B cell (primary cell): ENCODE measurements around the gene PIN1. TPM values are rescaled to one million over a fixed set of nuclear protein-coding genes. Genes with fewer than 3 reads are reported as not detected.

Experiments
- ATAC-seq: fragments of 200-7000 bp; cut with Tn5 transposase; one replicate; pipeline ENCODE4 v1.10.0; 2021; ENCODE audit warnings: low read depth, mild to moderate bottlenecking, moderate number of reproducible peaks, moderate library complexity
- CTCF ChIA-PET: fragments of 350-600 bp; sonication (Branson Sonifier 250); formaldehyde crosslinking; loops from one replicate; lab custom pipeline; 2021; ENCODE audit warnings: antibody characterized with exemption, inconsistent platforms; lab: Charles Lee
- POLR2A ChIA-PET: fragments of 350-600 bp; sonication (Branson Sonifier 250); formaldehyde crosslinking; loops from one replicate; lab custom pipeline; 2021; ENCODE audit warnings: antibody characterized with exemption; lab: Charles Lee
- DNase-seq: peaks from one replicate; pipeline ENCODE4 v3.0.0; 2013
- H2AFZ ChIP-seq: 2 replicates; pipeline ENCODE4 v1.6.1; 2012; ENCODE audit warnings: mild to moderate bottlenecking, low read depth, low read length; ENCODE audit not compliant: insufficient read depth, poor library complexity, severe bottlenecking
- H3K27ac ChIP-seq, 2 donors: 1 replicate in 1 of 2; 2 replicates in 1 of 2; pipeline ENCODE4 v1.5.1; 2012 to 2013; ENCODE audit warnings: low read length in 2 of 2, mild to moderate bottlenecking in 2 of 2, moderate library complexity in 1 of 2
- H3K27me3 ChIP-seq, 4 experiments: fragments of 200-600 bp in 1 of 4; sonication (generic) in 1 of 4; replicated peaks in 1 of 4; 1 replicate in 2 of 4; 2 replicates in 2 of 4; pipeline versions ENCODE4 v1.6.1 to v1.7.0; 2013 to 2016; ENCODE audit warnings: low read length in 3 of 4, mild to moderate bottlenecking in 2 of 4, mixed read lengths in 1 of 4, moderate library complexity in 1 of 4; ENCODE audit not compliant: insufficient read depth in 4 of 4, control insufficient read depth in 3 of 4; ENCODE audit errors: control extremely low read depth in 1 of 4
- H3K36me3 ChIP-seq, 2 experiments: replicated peaks in 1 of 2; 1 replicate in 1 of 2; 2 replicates in 1 of 2; pipeline versions ENCODE4 v1.6.1 to v1.7.1; 2013; ENCODE audit warnings: low read length in 1 of 2; ENCODE audit not compliant: insufficient read depth in 2 of 2, control insufficient read depth in 1 of 2; ENCODE audit errors: control extremely low read depth in 1 of 2, extremely low read depth in 1 of 2
- H3K4me1 ChIP-seq, 2 donors: fragments of 200-600 bp in 1 of 2; sonication (generic) in 1 of 2; 1 replicate in 1 of 2; 2 replicates in 1 of 2; pipeline versions ENCODE4 v1.5.1 to v1.6.1; 2013 to 2017; ENCODE audit warnings: low read length in 2 of 2; ENCODE audit not compliant: control insufficient read depth in 2 of 2, insufficient read depth in 2 of 2
- H3K4me2 ChIP-seq: replicated peaks from 2 replicates; pipeline ENCODE3; 2012; ENCODE audit warnings: mild to moderate bottlenecking, low read depth, low read length; ENCODE audit not compliant: poor library complexity, severe bottlenecking
- H3K4me3 ChIP-seq, 5 experiments: fragments of 200-600 bp in 1 of 5; sonication (generic) in 1 of 5; 1 replicate in 3 of 5; 2 replicates in 2 of 5; pipeline versions ENCODE4 v1.5.1 to v1.7.0; 2011 to 2016; ENCODE audit warnings: low read length in 4 of 5, mild to moderate bottlenecking in 4 of 5, low read depth in 2 of 5, control low read depth in 1 of 5, moderate library complexity in 1 of 5; ENCODE audit not compliant: insufficient read depth in 1 of 5; ENCODE audit errors: control extremely low read depth in 1 of 5, extremely low read depth in 1 of 5
- H3K79me2 ChIP-seq: fragments of 200-600 bp; sonication (generic); one replicate; pipeline ENCODE4 v1.6.0; 2016; ENCODE audit warnings: low read length; ENCODE audit not compliant: control insufficient read depth, insufficient read depth
- H3K9ac ChIP-seq: fragments of 200-600 bp; sonication (generic); 2 replicates; pipeline ENCODE4 v1.6.1; 2017; ENCODE audit warnings: mild to moderate bottlenecking, low read length, moderate library complexity
- H3K9me3 ChIP-seq, 3 donors: one replicate each; pipeline versions ENCODE4 v1.6.1 to v1.7.1; 2013; ENCODE audit warnings: low read length in 2 of 3; ENCODE audit not compliant: control insufficient read depth in 2 of 3, insufficient read depth in 1 of 3; ENCODE audit errors: control extremely low read depth in 1 of 3
- H4K20me1 ChIP-seq: 2 replicates; pipeline ENCODE4 v1.6.0; 2012; ENCODE audit warnings: mild to moderate bottlenecking, low read length; ENCODE audit not compliant: insufficient read depth, control insufficient read depth, poor library complexity, severe bottlenecking
- H3K27ac Mint-ChIP-seq: one replicate; pipeline ENCODE4 v1.8.0; 2021; ENCODE audit warnings: mixed read lengths
- H3K27me3 Mint-ChIP-seq: one replicate; pipeline ENCODE4 v1.8.0; 2021; ENCODE audit warnings: mixed read lengths
- H3K4me1 Mint-ChIP-seq: one replicate; pipeline ENCODE4 v1.8.0; 2021; ENCODE audit warnings: mixed read lengths
- H3K4me3 Mint-ChIP-seq: one replicate; pipeline ENCODE4 v1.8.0; 2021; ENCODE audit warnings: mixed read lengths
- H3K9me3 Mint-ChIP-seq: one replicate; pipeline ENCODE4 v1.8.0; 2022; ENCODE audit warnings: mixed read lengths; ENCODE audit not compliant: insufficient read depth
- CTCF ChIP-seq: fragments of 200-600 bp; IDR thresholded peaks from one replicate; pipeline ENCODE4 v1.8.0; 2022; ENCODE audit warnings: antibody characterized with exemption, mild to moderate bottlenecking
- EZH2 ChIP-seq: IDR thresholded peaks from 2 replicates; pipeline ENCODE4 v1.6.1; 2012; ENCODE audit warnings: borderline replicate concordance, low read depth, mild to moderate bottlenecking, moderate library complexity, low read length; ENCODE audit not compliant: insufficient read depth, poor library complexity, severe bottlenecking
- WGBS: methylation state at CpG from one replicate; pipeline ENCODE4 v1.1.5; 2013; ENCODE audit warnings: missing lambda C conversion rate; ENCODE audit not compliant: insufficient coverage; 5-methylcytosine and 5-hydroxymethylcytosine counted together
- intact Hi-C: fragments of 100-400 bp; cut with micrococcal nuclease; formaldehyde crosslinking; loops from one replicate; pipeline ENCODE4 v1.10.0; 2022
- polyA plus RNA-seq: library from polyadenylated mRNA; depleted of rRNA; stranded (reverse); fragments of >200 nt; gene quantifications from 2 replicates; pipeline ENCODE4 v1.2.3, GENCODE V29; 2012
- total RNA-seq, 2 donors: library from RNA; stranded (reverse); fragments of 120-200 nt in 1 of 2; gene quantifications; 1 replicate in 1 of 2; 2 replicates in 1 of 2; pipeline versions ENCODE4 v1.2.3 to v1.2.4, GENCODE V29; 2013 to 2022

PIN1 gene
- total and polyA plus RNA-seq, 2 donors (not counting 1 experiment from before 2014, with no cell fraction given) = 58.9 to 99.0 TPM

GRCh38 chr19:9875031-9875627, 40.0 kb downstream of the PIN1 start:
- H3K4me3 Mint-ChIP-seq = no peak overlapping the region
- DNase-seq = no peak
- ChIA-PET CTCF (no interaction called here), POLR2A (no interaction called here)
- no peak overlapping the region for H2AFZ ChIP-seq
- H3K27ac ChIP-seq = no peak overlapping the region
- H4K20me1 ChIP-seq = no peaks in the 10 kb centered on the region
- no peaks in the 10 kb centered on the region for H3K4me1 ChIP-seq
- no peaks in the 10 kb centered on the region for H3K4me1 Mint-ChIP-seq
- 58% methylated on average over 10 of the region's 13 CpGs for WGBS
- H3K9me3 Mint-ChIP-seq = no peaks in the 10 kb centered on the region
- no peak overlapping the region for H3K4me2 ChIP-seq
- no peaks in the 10 kb centered on the region for H3K79me2 ChIP-seq
- no peak overlapping the region for H3K9ac ChIP-seq
- no peaks in the 10 kb centered on the region for H3K27me3 ChIP-seq
- TF ChIP-seq CTCF (no peak), EZH2 (no peak)
- peaks cover 17% of the 10 kb centered on the region for H3K27me3 Mint-ChIP-seq
- H3K27ac Mint-ChIP-seq = no peak overlapping the region
- no peaks in the 10 kb centered on the region for H3K36me3 ChIP-seq
- intact Hi-C loops = no loop called here
- peaks cover 0 to 8% (median 0%) of the 10 kb centered on the region in 3 donors for H3K9me3 ChIP-seq
- ATAC-seq = no peak
- no peak overlapping the region for H3K4me3 ChIP-seq

DNA sequence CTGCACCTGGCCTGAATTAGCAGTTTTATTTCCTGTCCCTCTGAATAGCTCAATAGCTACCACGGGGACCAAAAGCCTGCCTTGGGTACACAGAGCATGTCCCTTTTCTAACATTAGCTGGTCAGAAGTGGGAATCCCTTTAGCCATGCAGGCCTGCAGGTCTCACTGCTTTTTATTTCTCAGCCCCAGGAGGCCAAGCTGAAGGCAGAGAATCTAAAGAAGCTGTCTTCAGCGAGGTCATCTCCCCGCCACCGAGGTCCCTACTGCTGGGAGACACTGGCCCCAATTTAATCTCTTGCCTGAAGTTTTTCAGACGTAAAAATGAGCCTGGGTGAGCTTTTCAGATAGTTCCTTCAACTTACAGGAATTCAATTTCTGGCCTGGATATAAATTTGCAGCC, 40.7 kb downstream of the PIN1 start:
- Histone ChIP-seq H2AFZ (no peak overlapping the region), H3K36me3 (no peaks in the 10 kb centered on the region), H3K4me3 (no peak overlapping the region), H3K4me1 (no peaks in the 10 kb centered on the region), H3K9ac (no peak overlapping the region), H3K79me2 (no peaks in the 10 kb centered on the region), H3K9me3 (peaks cover 0 to 8% (median 0%) of the 10 kb centered on the region in 3 donors), H3K27ac (no peak overlapping the region), H4K20me1 (no peaks in the 10 kb centered on the region), H3K27me3 (no peaks in the 10 kb centered on the region), H3K4me2 (no peak overlapping the region)
- WGBS = 85% methylated on average over 5 of the region's 5 CpGs
- Mint-ChIP-seq H3K4me1 (no peaks in the 10 kb centered on the region), H3K9me3 (no peaks in the 10 kb centered on the region), H3K4me3 (no peak overlapping the region), H3K27ac (no peak overlapping the region), H3K27me3 (peaks cover 19% of the 10 kb centered on the region)
- TF ChIP-seq CTCF = no peak
- no peak for TF ChIP-seq EZH2
- CTCF ChIA-PET = no interaction called here
- DNase-seq (no peak), ATAC-seq (no peak)
- intact Hi-C loops = no loop called here
- POLR2A ChIA-PET = no interaction called here
